Measurements from ENCODE around the gene PLA2G7. TPM values are rescaled to one million over a fixed set of nuclear protein-coding genes. Genes with fewer than 3 reads are reported as not detected.
"Not testable (repeated sequence)": the region's sequence is repeated elsewhere in the genome, so short reads cannot be mapped to it uniquely, and the experiment has no call there.

The PLA2G7 gene
- polyA plus RNA-seq, 3 donors, result 10.2 to 53.5 (median 24.4) TPM

GRCh38 chr6:46776070-46776712 lies 41.0 kb upstream of the PLA2G7 start:
- Histone ChIP-seq H4K20me1 (ENCODE audit: insufficient read depth, low read length) (no peaks in the 10 kb centered on the region), H3K9ac (ENCODE audit: insufficient read depth, low read length, poor library complexity, severe bottlenecking) (no peak overlapping the region), H3K4me2 (replicated peaks; ENCODE audit: extremely low read depth, low read length, poor library complexity, severe bottlenecking) (no peak overlapping the region), H3K27me3 (ENCODE audit: control insufficient read depth in 2 of 2, insufficient read depth in 2 of 2, low read length in 2 of 2) (no peaks in the 10 kb centered on the region), H2AFZ (ENCODE audit: insufficient read depth, low read depth, low read length, poor library complexity, severe bottlenecking) (no peak overlapping the region), H3K79me2 (ENCODE audit: insufficient read depth, low read length) (no peaks in the 10 kb centered on the region), H3K36me3 (replicated peaks in 1 of 2; ENCODE audit: control insufficient read depth in 1 of 2, insufficient read depth in 2 of 2, low read length in 2 of 2) (no peaks in the 10 kb centered on the region), H3K4me3 (replicated peaks in 1 of 3; ENCODE audit: low read depth in 2 of 3, low read length in 3 of 3) (no peak overlapping the region), H3K27ac (ENCODE audit: low read depth in 1 of 2, low read length in 2 of 2) (no peak overlapping the region), H3K9me3 (replicated peaks in 1 of 2; ENCODE audit: control insufficient read depth in 1 of 2, insufficient read depth in 1 of 2, low read length in 2 of 2) (no peaks in the 10 kb centered on the region), H3K4me1 (ENCODE audit: control insufficient read depth in 1 of 2, insufficient read depth in 2 of 2, low read length in 2 of 2) (peaks cover 42 to 52% of the 10 kb centered on the region in 2 donors)
- Mint-ChIP-seq H3K27me3 (ENCODE audit: low read depth in 3 of 3) (peaks cover 0 to 2% (median 0%) of the 10 kb centered on the region in 3 donors), H3K36me3 (peaks cover 3 to 4% of the 10 kb centered on the region in 2 donors), H3K27ac (peak overlapping the region in 1 of 7 donors; percentile 67), H3K9me3 (peaks cover 0 to 3% (median 0%) of the 10 kb centered on the region in 7 donors), H3K4me3 (no peak overlapping the region), H3K4me1 (peaks cover 51% of the 10 kb centered on the region)
- WGBS (ENCODE audit: insufficient coverage), result no CpG with 5 or more reads among the region's 5 CpGs
- no peak for TF ChIP-seq CTCF (IDR thresholded peaks at IDR 0.05)
- no peak for DNase-seq
- intact Hi-C loops (cut with micrococcal nuclease), result no loop called here

- not testable (repeated sequence) for H3K4me3 ChIP-seq (replicated peaks in 1 of 3; ENCODE audit: low read depth in 2 of 3, low read length in 3 of 3); H4K20me1 ChIP-seq (ENCODE audit: insufficient read depth, low read length); H3K4me3 Mint-ChIP-seq; H3K79me2 ChIP-seq (ENCODE audit: insufficient read depth, low read length); H2AFZ ChIP-seq (ENCODE audit: insufficient read depth, low read depth, low read length, poor library complexity, severe bottlenecking); H3K27me3 Mint-ChIP-seq (ENCODE audit: low read depth in 3 of 3); H3K36me3 ChIP-seq (replicated peaks in 1 of 2; ENCODE audit: control insufficient read depth in 1 of 2, insufficient read depth in 2 of 2, low read length in 2 of 2); H3K36me3 Mint-ChIP-seq; H3K27me3 ChIP-seq (ENCODE audit: control insufficient read depth in 2 of 2, insufficient read depth in 2 of 2, low read length in 2 of 2); H3K4me2 ChIP-seq (replicated peaks; ENCODE audit: extremely low read depth, low read length, poor library complexity, severe bottlenecking); H3K9me3 ChIP-seq (replicated peaks in 1 of 2; ENCODE audit: control insufficient read depth in 1 of 2, insufficient read depth in 1 of 2, low read length in 2 of 2); DNase-seq; H3K9ac ChIP-seq (ENCODE audit: insufficient read depth, low read length, poor library complexity, severe bottlenecking); H3K9me3 Mint-ChIP-seq
- peak overlapping the region in 6 of 7 donors; percentile 6 to 70 (median 42) for H3K27ac Mint-ChIP-seq
- peaks cover 54 to 60% of the 10 kb centered on the region in 2 donors for H3K4me1 ChIP-seq (ENCODE audit: control insufficient read depth in 1 of 2, insufficient read depth in 2 of 2, low read length in 2 of 2)
- 96% methylated on average over 18 of the region's 24 CpGs for whole genome bisulfite sequencing (ENCODE audit: insufficient coverage)
- H3K27ac ChIP-seq (ENCODE audit: low read depth in 1 of 2, low read length in 2 of 2), result peak overlapping the region; percentile 41 to 49
- intact Hi-C loops (cut with micrococcal nuclease), result loop anchor here (5.0 kb wide), 2 partner anchors 42 to 57 kb away; no protein-coding TSS in a partner anchor
- peaks cover 50% of the 10 kb centered on the region for H3K4me1 Mint-ChIP-seq
Measured at GRCh38 chr6:46774736-46775135, 39.6 kb upstream of the PLA2G7 start.

All from CD14-positive monocyte (primary cell).